Ascending aorta (tissue), 2 donors: ENCODE data around the gene COCH. TPM values are rescaled to one million over a fixed set of nuclear protein-coding genes. Genes with fewer than 3 reads are reported as not detected.

Experiments
- DNase-seq, 2 donors: peaks; one replicate each; pipeline ENCODE4 v3.0.0-alpha.2; 2019; ENCODE audit warnings: low spot score in 2 of 2
- H3K27ac ChIP-seq, 2 donors: fragments of 200-600 bp; sonication (generic); one replicate each; pipeline ENCODE4 v1.5.1; 2016 to 2017; ENCODE audit warnings: mild to moderate bottlenecking in 1 of 2
- H3K27me3 ChIP-seq: fragments of 200-600 bp; sonication (generic); one replicate; pipeline ENCODE4 v1.5.1; 2017
- H3K36me3 ChIP-seq, 2 donors: fragments of 200-600 bp; sonication (generic); one replicate each; pipeline ENCODE4 v1.5.1; 2016
- H3K4me1 ChIP-seq, 2 donors: fragments of 200-600 bp; sonication (generic); one replicate each; pipeline ENCODE4 v1.5.1; 2016 to 2017; ENCODE audit warnings: mild to moderate bottlenecking in 1 of 2
- H3K4me3 ChIP-seq, 2 donors: fragments of 200-600 bp; sonication (generic); one replicate each; pipeline ENCODE4 v1.5.1; 2016 to 2017; ENCODE audit warnings: mild to moderate bottlenecking in 1 of 2
- H3K9me3 ChIP-seq, 2 donors: fragments of 200-600 bp; sonication (generic); one replicate each; pipeline ENCODE4 v1.5.1; 2016
- CTCF ChIP-seq, 3 experiments: fragments of 200-600 bp in 2 of 3; fragments of 450-650 bp in 1 of 3; sonication (generic) in 2 of 3; IDR thresholded peaks; one replicate each; pipeline ENCODE4 v1.5.1; 2016 to 2019; ENCODE audit warnings: antibody characterized with exemption in 3 of 3, mild to moderate bottlenecking in 1 of 3, moderate library complexity in 1 of 3
- intact Hi-C: fragments of 100-400 bp; cut with DNase I; formaldehyde crosslinking; loops from one replicate; pipeline ENCODE4 v1.15.1; 2023
- total RNA-seq: library from RNA; depleted of rRNA; stranded (reverse); fragments of >200 nt; gene quantifications from one replicate; pipeline ENCODE4 v1.1.0, GENCODE V29; 2016

COCH gene
- total RNA-seq, 1 donor from 2014 or later, result 0.11 TPM

GRCh38 chr14:30875788-30876053 lies 1.4 kb downstream of the COCH start:
- H3K27me3 ChIP-seq, result peaks cover 14% of the 10 kb centered on the region
- intact Hi-C loops, result no loop called here
- no peak for DNase-seq
- no peaks in the 10 kb centered on the region for H3K9me3 ChIP-seq
- TF ChIP-seq CTCF (IDR thresholded peaks at IDR 0.05), result no peak
- no peaks in the 10 kb centered on the region for H3K36me3 ChIP-seq
- H3K4me1 ChIP-seq, result peaks cover 2 to 8% of the 10 kb centered on the region in 2 donors
- H3K4me3 ChIP-seq, result peak overlapping the region in 1 of 2 donors; percentile 69
- H3K27ac ChIP-seq, result no peak overlapping the region

GRCh38 chr14:30876692-30877091 lies 2.3 kb downstream of the COCH start:
- no peaks in the 10 kb centered on the region for H3K36me3 ChIP-seq
- H3K27ac ChIP-seq, result no peak overlapping the region
- no peak overlapping the region for H3K4me3 ChIP-seq
- TF ChIP-seq CTCF (IDR thresholded peaks at IDR 0.05), result no peak
- no peaks in the 10 kb centered on the region for H3K9me3 ChIP-seq
- intact Hi-C loops, result no loop called here
- peaks cover 2 to 8% of the 10 kb centered on the region in 2 donors for H3K4me1 ChIP-seq
- DNase-seq, result no peak
- H3K27me3 ChIP-seq, result peaks cover 14% of the 10 kb centered on the region

GRCh38 chr14:30882431-30882830 lies 8.1 kb downstream of the COCH start:
- Histone ChIP-seq H3K4me3 (no peak overlapping the region), H3K4me1 (peaks cover 0 to 4% of the 10 kb centered on the region in 2 donors), H3K9me3 (no peaks in the 10 kb centered on the region), H3K27me3 (no peaks in the 10 kb centered on the region), H3K27ac (no peak overlapping the region), H3K36me3 (no peaks in the 10 kb centered on the region)
- no peak for TF ChIP-seq CTCF (IDR thresholded peaks at IDR 0.05)
- DNase-seq, result no peak
- intact Hi-C loops, result no loop called here

GRCh38 chr14:30883508-30884294 lies 9.3 kb downstream of the COCH start:
- no peaks in the 10 kb centered on the region for H3K9me3 ChIP-seq
- no peak for DNase-seq
- H3K27ac ChIP-seq, result no peak overlapping the region
- TF ChIP-seq CTCF (IDR thresholded peaks at IDR 0.05), result no peak
- H3K4me1 ChIP-seq, result peaks cover 0 to 4% of the 10 kb centered on the region in 2 donors
- no peaks in the 10 kb centered on the region for H3K27me3 ChIP-seq
- H3K36me3 ChIP-seq, result no peaks in the 10 kb centered on the region
- intact Hi-C loops, result no loop called here
- H3K4me3 ChIP-seq, result no peak overlapping the region

- no peak for DNase-seq
- no peak overlapping the region for H3K4me3 ChIP-seq
- H3K27ac ChIP-seq, result no peak overlapping the region
- no peak for TF ChIP-seq CTCF (IDR thresholded peaks at IDR 0.05)
- no peaks in the 10 kb centered on the region for H3K27me3 ChIP-seq
- intact Hi-C loops, result no loop called here
- peaks cover 0 to 4% of the 10 kb centered on the region in 2 donors for H3K4me1 ChIP-seq
- no peaks in the 10 kb centered on the region for H3K9me3 ChIP-seq
- no peaks in the 10 kb centered on the region for H3K36me3 ChIP-seq
These were observed 10.5 kb downstream of the COCH start for GRCh38 chr14:30884901-30885300.
